DND-41 (cell line): Measurements from ENCODE around the gene PSMD8.
"Not testable (repeated sequence)": the region's sequence is repeated elsewhere in the genome, so short reads cannot be mapped to it uniquely, and the experiment has no call there.

ENCODE experiments used
- ATAC-seq: fragments of 200-7000 bp; cut with Tn5 transposase; 3 replicates; pipeline ENCODE4 v1.9.1; 2021; ENCODE audit warnings: low read depth; ENCODE audit not compliant: insufficient read depth
- DNase-seq: peaks from one replicate; pipeline ENCODE4 v3.0.0-alpha.2; 2020
- H2AFZ ChIP-seq: 2 replicates; pipeline ENCODE4 v1.6.0; 2012; ENCODE audit warnings: low read depth, low read length
- H3K27ac ChIP-seq: 2 replicates; pipeline ENCODE4 v1.5.1; 2012; ENCODE audit warnings: low read length, inconsistent platforms
- H3K27me3 ChIP-seq: fragments of 200-600 bp; sonication (generic); 2 replicates; pipeline ENCODE4 v1.6.0; 2012; ENCODE audit warnings: low read length, mild to moderate bottlenecking, inconsistent platforms; ENCODE audit not compliant: insufficient read depth, poor library complexity
- H3K36me3 ChIP-seq: 2 replicates; pipeline ENCODE4 v1.5.1; 2012; ENCODE audit warnings: low read length, inconsistent platforms; ENCODE audit not compliant: insufficient read depth
- H3K4me1 ChIP-seq: 2 replicates; pipeline ENCODE4 v1.5.1; 2012; ENCODE audit warnings: mild to moderate bottlenecking, low read length; ENCODE audit not compliant: insufficient read depth
- H3K4me2 ChIP-seq: 2 replicates; pipeline ENCODE4 v1.6.0; 2012; ENCODE audit warnings: mild to moderate bottlenecking, moderate library complexity, low read length, inconsistent platforms; ENCODE audit not compliant: insufficient read depth
- H3K4me3 ChIP-seq, 2 experiments: fragments of 200-600 bp in 1 of 2; shearing (Covaris generic) in 1 of 2; 2 replicates each; pipeline ENCODE4 v1.5.1; 2012 to 2016; ENCODE audit warnings: inconsistent platforms in 2 of 2, low read length in 2 of 2, mild to moderate bottlenecking in 2 of 2, low read depth in 1 of 2, moderate library complexity in 1 of 2
- H3K79me2 ChIP-seq: 2 replicates; pipeline ENCODE4 v1.6.0; 2012; ENCODE audit warnings: low read length, inconsistent platforms; ENCODE audit not compliant: insufficient read depth
- H3K9ac ChIP-seq: 2 replicates; pipeline ENCODE4 v1.6.0; 2012; ENCODE audit warnings: low read depth, mild to moderate bottlenecking, inconsistent platforms, low read length, moderate library complexity
- H3K9me3 ChIP-seq: 2 replicates; pipeline ENCODE4 v1.5.1; 2012; ENCODE audit warnings: low read length, moderate library complexity, mild to moderate bottlenecking, inconsistent platforms; ENCODE audit not compliant: insufficient read depth, severe bottlenecking
- H4K20me1 ChIP-seq: 2 replicates; pipeline ENCODE4 v1.6.0; 2012; ENCODE audit warnings: low read length; ENCODE audit not compliant: insufficient read depth
- EZH2 ChIP-seq: IDR thresholded peaks from 3 replicates; pipeline ENCODE4 v1.6.1; 2012; ENCODE audit warnings: borderline replicate concordance, low read depth, mild to moderate bottlenecking, moderate library complexity, low read length, inconsistent platforms; ENCODE audit not compliant: severe bottlenecking
- TF ChIP-seq, protein P1 (sequence below): IDR thresholded peaks from 2 replicates; pipeline ENCODE4 v1.5.1; 2012; ENCODE audit warnings: borderline replicate concordance, low read length, moderate library complexity, mild to moderate bottlenecking; ENCODE audit not compliant: poor library complexity, severe bottlenecking; ENCODE audit errors: extremely low read depth

PSMD8 gene

GRCh38 chr19:38336638-38337359, 37.6 kb upstream of the PSMD8 start:
- Histone ChIP-seq H3K36me3 (peaks cover 10% of the 10 kb centered on the region), H3K4me1 (peaks cover 23% of the 10 kb centered on the region), H3K79me2 (peaks cover 4% of the 10 kb centered on the region; the same call in 1 of the 2 replicates), H3K27ac (peak overlapping the region; percentile 98), H3K27me3 (no peaks in the 10 kb centered on the region), H3K9me3 (no peaks in the 10 kb centered on the region), H3K4me3 (peak overlapping the region; percentile 59 to 72), H3K9ac (peak overlapping the region; percentile 65), H4K20me1 (peaks cover 5% of the 10 kb centered on the region), H3K4me2 (peak overlapping the region; percentile 95), H2AFZ (peak overlapping the region; percentile 86)
- ATAC-seq (peak; percentile 61), DNase-seq (peak; percentile 96)
- TF ChIP-seq EZH2, result no peak
- TF ChIP-seq, protein P1, sequence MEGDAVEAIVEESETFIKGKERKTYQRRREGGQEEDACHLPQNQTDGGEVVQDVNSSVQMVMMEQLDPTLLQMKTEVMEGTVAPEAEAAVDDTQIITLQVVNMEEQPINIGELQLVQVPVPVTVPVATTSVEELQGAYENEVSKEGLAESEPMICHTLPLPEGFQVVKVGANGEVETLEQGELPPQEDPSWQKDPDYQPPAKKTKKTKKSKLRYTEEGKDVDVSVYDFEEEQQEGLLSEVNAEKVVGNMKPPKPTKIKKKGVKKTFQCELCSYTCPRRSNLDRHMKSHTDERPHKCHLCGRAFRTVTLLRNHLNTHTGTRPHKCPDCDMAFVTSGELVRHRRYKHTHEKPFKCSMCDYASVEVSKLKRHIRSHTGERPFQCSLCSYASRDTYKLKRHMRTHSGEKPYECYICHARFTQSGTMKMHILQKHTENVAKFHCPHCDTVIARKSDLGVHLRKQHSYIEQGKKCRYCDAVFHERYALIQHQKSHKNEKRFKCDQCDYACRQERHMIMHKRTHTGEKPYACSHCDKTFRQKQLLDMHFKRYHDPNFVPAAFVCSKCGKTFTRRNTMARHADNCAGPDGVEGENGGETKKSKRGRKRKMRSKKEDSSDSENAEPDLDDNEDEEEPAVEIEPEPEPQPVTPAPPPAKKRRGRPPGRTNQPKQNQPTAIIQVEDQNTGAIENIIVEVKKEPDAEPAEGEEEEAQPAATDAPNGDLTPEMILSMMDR, result no peak

- H3K9me3 ChIP-seq, result no peaks in the 10 kb centered on the region
- peak overlapping the region; percentile 17 to 72; a peak in 3 of 4 replicates for H3K4me3 ChIP-seq
- peaks cover 23% of the 10 kb centered on the region for H3K4me1 ChIP-seq
- no peak for DNase-seq
- no peak for ATAC-seq
- no peaks in the 10 kb centered on the region for H3K27me3 ChIP-seq
- peak overlapping the region; percentile 95 for H3K4me2 ChIP-seq
- H3K9ac ChIP-seq, result peak overlapping the region; percentile 65
- peak overlapping the region; percentile 61 for H3K27ac ChIP-seq
- H3K36me3 ChIP-seq, result peaks cover 10% of the 10 kb centered on the region
- H2AFZ ChIP-seq, result peak overlapping the region; percentile 60; the same call in 1 of the 2 replicates
- H4K20me1 ChIP-seq, result peaks cover 5% of the 10 kb centered on the region
- peaks cover 4% of the 10 kb centered on the region; the same call in 1 of the 2 replicates for H3K79me2 ChIP-seq
- no peak for TF ChIP-seq EZH2
- TF ChIP-seq, protein P1, result no peak
Observed at GRCh38 chr19:38337360-38337653, 37.1 kb upstream of the PSMD8 start.

GRCh38 chr19:38339011-38339410, 35.4 kb upstream of the PSMD8 start:
- H3K9me3 ChIP-seq, H3K9ac ChIP-seq, H3K79me2 ChIP-seq, H3K27ac ChIP-seq, H2AFZ ChIP-seq, H3K27me3 ChIP-seq, ATAC-seq, DNase-seq, H3K4me2 ChIP-seq, H3K4me3 ChIP-seq, H4K20me1 ChIP-seq: not testable (repeated sequence)
- peaks cover 23% of the 10 kb centered on the region for H3K4me1 ChIP-seq
- H3K36me3 ChIP-seq, result peaks cover 13% of the 10 kb centered on the region

DNA sequence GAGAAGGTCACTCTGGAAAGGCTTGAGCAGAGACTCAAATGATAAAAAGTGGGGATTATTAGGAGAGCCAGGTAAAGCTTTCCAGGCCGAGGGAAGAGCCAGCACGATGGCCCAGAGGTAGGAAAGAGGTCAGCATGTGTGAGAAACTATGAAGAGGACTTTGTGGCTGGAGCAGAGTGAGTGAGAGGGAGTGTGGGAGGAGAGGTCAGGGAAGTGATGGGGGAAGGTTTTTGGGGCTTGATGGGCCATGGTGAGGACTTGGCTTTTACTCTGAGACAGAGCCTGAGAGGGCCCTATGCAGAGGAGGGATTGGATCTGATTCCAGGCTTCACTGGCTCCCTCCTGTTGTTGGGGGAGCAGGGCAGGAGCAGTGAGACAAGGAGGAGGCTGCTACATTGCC, 33.4 kb upstream of the PSMD8 start:
- H3K79me2 ChIP-seq, result peaks cover 4% of the 10 kb centered on the region; the same call in 1 of the 2 replicates

More for the DNA sequence above, 33.4 kb upstream of the PSMD8 start:
- Histone ChIP-seq H3K4me2 (no peak overlapping the region), H3K4me3 (no peak overlapping the region), H3K4me1 (peaks cover 16% of the 10 kb centered on the region), H2AFZ (no peak overlapping the region), H3K9me3 (no peaks in the 10 kb centered on the region), H4K20me1 (peaks cover 10% of the 10 kb centered on the region), H3K9ac (no peak overlapping the region), H3K27me3 (no peaks in the 10 kb centered on the region), H3K27ac (no peak overlapping the region), H3K36me3 (peaks cover 18% of the 10 kb centered on the region)
- no peak for TF ChIP-seq EZH2
- TF ChIP-seq, protein P1, result no peak
- no peak for ATAC-seq
- DNase-seq, result no peak
